Left ventricle myocardium inferior (tissue), 1 donor: ENCODE measurements around the gene TBC1D2. TPM values are rescaled to one million over a fixed set of nuclear protein-coding genes. Genes with fewer than 3 reads are reported as not detected.

ENCODE experiments used
- DNase-seq: peaks from one replicate; pipeline ENCODE4 v3.0.0-alpha.2; 2020
- H3K27ac ChIP-seq: fragments of 200-600 bp; replicated peaks from 2 replicates; pipeline ENCODE4 v1.8.0; 2021
- H3K27me3 ChIP-seq: fragments of 200-600 bp; 2 replicates; pipeline ENCODE4 v1.8.0; 2021; ENCODE audit warnings: low read depth
- H3K36me3 ChIP-seq: fragments of 200-600 bp; 2 replicates; pipeline ENCODE4 v1.8.0; 2021
- H3K4me1 ChIP-seq: fragments of 200-600 bp; 2 replicates; pipeline ENCODE4 v1.8.0; 2021
- H3K4me3 ChIP-seq: fragments of 200-600 bp; 2 replicates; pipeline ENCODE4 v1.8.0; 2021; ENCODE audit warnings: mild to moderate bottlenecking, moderate library complexity
- H3K9me3 ChIP-seq: fragments of 200-600 bp; replicated peaks from 2 replicates; pipeline ENCODE4 v1.8.0; 2021
- CTCF ChIP-seq: fragments of 200-600 bp; IDR thresholded peaks from 2 replicates; pipeline ENCODE4 v1.8.0; 2021; ENCODE audit warnings: antibody characterized with exemption, mild to moderate bottlenecking, borderline replicate concordance
- intact Hi-C: fragments of 100-400 bp; cut with micrococcal nuclease; formaldehyde crosslinking; loops from one replicate; pipeline ENCODE4 v1.11.0; 2022
- total RNA-seq: library from RNA; stranded (reverse); fragmentation: NEBNext Ultra II Directional; extraction: Animal tissue kit (Norgen Biotek cat#: 25700); gene quantifications from one replicate; pipeline ENCODE4 v1.2.1, GENCODE V29; 2021
- donor health status: DM: no; HTN: yes; CAD: no; lungs with severe emphysema.

TBC1D2 gene
- total RNA-seq, 1 donor from 2014 or later: 1.7 TPM

GRCh38 chr9:98168153-98168780 is 87.2 kb downstream of the TBC1D2 start:
- Histone ChIP-seq H3K4me1 (no peaks in the 10 kb centered on the region), H3K27me3 (peaks cover 13% of the 10 kb centered on the region), H3K27ac (no peak overlapping the region), H3K9me3 (no peaks in the 10 kb centered on the region), H3K36me3 (no peaks in the 10 kb centered on the region), H3K4me3 (no peak overlapping the region)
- no peak for TF ChIP-seq CTCF
- intact Hi-C loops: no loop called here
- DNase-seq: no peak

GRCh38 chr9:98164912-98165311 is 90.5 kb downstream of the TBC1D2 start:
- Histone ChIP-seq H3K27ac (no peak overlapping the region), H3K9me3 (no peaks in the 10 kb centered on the region), H3K36me3 (no peaks in the 10 kb centered on the region), H3K27me3 (peaks cover 7% of the 10 kb centered on the region), H3K4me3 (no peak overlapping the region), H3K4me1 (no peaks in the 10 kb centered on the region)
- no peak for TF ChIP-seq CTCF
- DNase-seq: no peak
- intact Hi-C loops: no loop called here

GRCh38 chr9:98162613-98163012 is 92.8 kb downstream of the TBC1D2 start:
- H3K4me3 ChIP-seq: no peak overlapping the region
- intact Hi-C loops: no loop called here
- no peaks in the 10 kb centered on the region for H3K9me3 ChIP-seq
- H3K27me3 ChIP-seq: peaks cover 8% of the 10 kb centered on the region
- H3K36me3 ChIP-seq: no peaks in the 10 kb centered on the region
- no peak for TF ChIP-seq CTCF
- DNase-seq: no peak
- no peak overlapping the region for H3K27ac ChIP-seq
- H3K4me1 ChIP-seq: no peaks in the 10 kb centered on the region

- no peak overlapping the region for H3K27ac ChIP-seq
- intact Hi-C loops: no loop called here
- peaks cover 8% of the 10 kb centered on the region for H3K27me3 ChIP-seq
- no peak overlapping the region for H3K4me3 ChIP-seq
- H3K4me1 ChIP-seq: no peaks in the 10 kb centered on the region
- TF ChIP-seq CTCF: no peak
- no peaks in the 10 kb centered on the region for H3K36me3 ChIP-seq
- no peak for DNase-seq
- no peaks in the 10 kb centered on the region for H3K9me3 ChIP-seq
Observed at GRCh38 chr9:98161851-98162250, 93.6 kb downstream of the TBC1D2 start.

GRCh38 chr9:98159790-98160189 is 95.7 kb downstream of the TBC1D2 start:
- Histone ChIP-seq H3K27me3 (peaks cover 8% of the 10 kb centered on the region), H3K4me3 (no peak overlapping the region), H3K9me3 (no peaks in the 10 kb centered on the region), H3K27ac (no peak overlapping the region), H3K36me3 (no peaks in the 10 kb centered on the region), H3K4me1 (no peaks in the 10 kb centered on the region)
- DNase-seq: no peak
- intact Hi-C loops: no loop called here
- TF ChIP-seq CTCF: no peak
